SK-N-MC (cell line): ENCODE results near the gene NAP1L4.
"Not testable (repeated sequence)": the region's sequence is repeated elsewhere in the genome, so short reads cannot be mapped to it uniquely, and the experiment has no call there.

ENCODE experiments used
- EZH2 ChIP-seq: fragments of 200-600 bp; sonication (generic); IDR thresholded peaks from one replicate; pipeline ENCODE4 v1.6.1; 2017; ENCODE audit warnings: antibody characterized with exemption
- POLR2AphosphoS5 ChIP-seq: IDR thresholded peaks from 2 replicates; pipeline ENCODE4 v1.6.1; 2012; ENCODE audit warnings: mild to moderate bottlenecking, low read depth, low read length, borderline replicate concordance

DNA sequence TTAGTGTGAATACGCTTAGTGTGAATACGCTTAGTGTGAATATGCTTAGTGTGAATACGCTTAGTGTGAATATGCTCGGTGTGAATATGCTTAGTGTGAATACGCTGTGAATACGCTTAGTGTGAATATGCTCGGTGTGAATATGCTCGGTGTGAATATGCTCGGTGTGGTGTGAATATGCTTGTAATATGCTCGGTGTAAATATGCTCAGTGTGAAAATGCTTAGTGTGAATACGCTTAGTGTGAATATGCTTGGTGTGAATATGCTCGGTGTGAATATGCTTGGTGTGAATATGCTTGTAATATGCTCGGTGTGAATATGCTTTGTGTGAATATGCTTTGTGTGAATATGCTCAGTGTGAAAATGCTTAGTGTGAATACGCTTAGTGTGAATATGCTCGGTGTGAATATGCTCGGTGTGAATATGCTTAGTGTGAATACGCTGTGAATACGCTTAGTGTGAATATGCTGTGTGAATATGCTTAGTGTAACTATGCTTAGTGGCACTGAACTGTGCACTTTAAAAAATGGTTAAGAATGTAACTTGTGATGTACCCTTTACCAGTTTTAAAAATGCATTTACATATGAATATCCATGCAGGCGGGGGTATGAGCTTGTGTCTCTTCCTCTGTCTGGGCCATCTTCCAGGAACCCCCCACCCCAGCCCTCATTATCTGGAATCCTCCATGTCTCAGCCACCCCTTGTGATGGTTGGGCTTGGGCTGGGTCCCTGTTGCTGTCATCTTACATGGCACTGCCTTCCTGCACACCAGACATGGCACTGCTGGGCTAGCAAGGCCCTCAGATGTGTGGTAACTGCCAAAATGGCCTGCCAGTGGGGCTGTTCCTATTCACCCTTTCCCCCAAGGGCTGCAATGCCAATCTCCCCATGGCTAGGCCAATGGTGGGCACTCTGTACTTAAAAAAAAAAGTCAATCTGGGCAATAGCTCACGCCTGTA is 53.4 kb downstream of the NAP1L4 start:
- TF ChIP-seq EZH2, POLR2AphosphoS5: not testable (repeated sequence)
